Superior temporal gyrus (tissue), 1 donor: ENCODE measurements around the gene UBE2E2.

Experiments used
- DNase-seq: peaks from one replicate; pipeline ENCODE4 v3.0.0-alpha.2; 2016; ENCODE audit errors: extremely low spot score

The UBE2E2 gene

GRCh38 chr3:23389089-23389488 lies 186.0 kb downstream of the UBE2E2 start:
- no peak for DNase-seq

GRCh38 chr3:23389686-23390085 lies 186.6 kb downstream of the UBE2E2 start:
- DNase-seq = no peak

GRCh38 chr3:23390446-23390845 lies 187.3 kb downstream of the UBE2E2 start:
- DNase-seq = no peak

- DNase-seq = no peak
Observed at GRCh38 chr3:23390989-23391553, 187.9 kb downstream of the UBE2E2 start.

GRCh38 chr3:23395115-23395514 lies 192.0 kb downstream of the UBE2E2 start:
- no peak for DNase-seq

GRCh38 chr3:23396746-23397145 lies 193.6 kb downstream of the UBE2E2 start:
- no peak for DNase-seq

- no peak for DNase-seq
Observed at GRCh38 chr3:23399221-23399620, 196.1 kb downstream of the UBE2E2 start.

GRCh38 chr3:23402728-23403492 lies 199.8 kb downstream of the UBE2E2 start:
- DNase-seq = no peak

GRCh38 chr3:23404246-23404645 lies 201.1 kb downstream of the UBE2E2 start:
- no peak for DNase-seq

- DNase-seq = no peak
Observed at GRCh38 chr3:23405081-23405480, 202.0 kb downstream of the UBE2E2 start.

GRCh38 chr3:23406601-23407000 lies 203.5 kb downstream of the UBE2E2 start:
- no peak for DNase-seq

GRCh38 chr3:23418026-23418425 lies 214.9 kb downstream of the UBE2E2 start:
- no peak for DNase-seq

- no peak for DNase-seq
Observed at GRCh38 chr3:23421811-23422516, 218.8 kb downstream of the UBE2E2 start.

GRCh38 chr3:23422517-23422851 lies 219.4 kb downstream of the UBE2E2 start:
- no peak for DNase-seq

- DNase-seq = no peak
Observed at GRCh38 chr3:23425410-23425809, 222.3 kb downstream of the UBE2E2 start.

- peak; percentile 65 for DNase-seq
Observed at GRCh38 chr3:23430781-23431398, 227.8 kb downstream of the UBE2E2 start.

GRCh38 chr3:23431764-23432163 lies 228.6 kb downstream of the UBE2E2 start:
- no peak for DNase-seq

GRCh38 chr3:23435318-23435717 lies 232.2 kb downstream of the UBE2E2 start:
- no peak for DNase-seq

- DNase-seq = no peak
Observed at GRCh38 chr3:23435904-23436303, 232.8 kb downstream of the UBE2E2 start.

GRCh38 chr3:23437484-23438145 lies 234.5 kb downstream of the UBE2E2 start:
- DNase-seq = no peak

- DNase-seq = no peak
Observed at GRCh38 chr3:23438657-23439056, 235.5 kb downstream of the UBE2E2 start.

GRCh38 chr3:23439080-23439479 lies 236.0 kb downstream of the UBE2E2 start:
- no peak for DNase-seq
